Activated CD4-positive, alpha-beta T cell treated with anti-CD3 and anti-CD28 coated beads, Interleukin-2, amount 10 ng/mL, durations not matched to agents 24 days and 14 days (primary cell): Measurements from ENCODE around the gene HMGN5. TPM values are rescaled to one million over a fixed set of nuclear protein-coding genes. Genes with fewer than 3 reads are reported as not detected.

Source experiments
- DNase-seq: peaks from one replicate; pipeline ENCODE4 v3.0.0; 2022
- H3K27ac Mint-ChIP-seq: one replicate; pipeline ENCODE4 v1.8.0; 2022; ENCODE audit warnings: mild to moderate bottlenecking, mixed read lengths
- H3K27me3 Mint-ChIP-seq: one replicate; pipeline ENCODE4 v1.8.0; 2022; ENCODE audit warnings: mixed read lengths
- H3K36me3 Mint-ChIP-seq: one replicate; pipeline ENCODE4 v1.8.0; 2022; ENCODE audit warnings: low read depth, mild to moderate bottlenecking, mixed read lengths
- H3K4me1 Mint-ChIP-seq: one replicate; pipeline ENCODE4 v1.8.0; 2021; ENCODE audit warnings: mixed read lengths
- H3K4me3 Mint-ChIP-seq: one replicate; pipeline ENCODE4 v1.8.0; 2022; ENCODE audit warnings: mild to moderate bottlenecking, moderate library complexity, mixed read lengths
- H3K9me3 Mint-ChIP-seq: one replicate; pipeline ENCODE4 v1.8.0; 2021; ENCODE audit warnings: mixed read lengths
- intact Hi-C: fragments of 100-400 bp; cut with micrococcal nuclease; formaldehyde crosslinking; loops from one replicate; pipeline ENCODE4 v1.15.1; 2023
- total RNA-seq: library from RNA; stranded (reverse); gene quantifications from 2 replicates; pipeline ENCODE4 v1.2.3, GENCODE V29; 2022

Gene HMGN5
- total RNA-seq = 0.88 and 1.5 TPM in 2 replicates

DNA sequence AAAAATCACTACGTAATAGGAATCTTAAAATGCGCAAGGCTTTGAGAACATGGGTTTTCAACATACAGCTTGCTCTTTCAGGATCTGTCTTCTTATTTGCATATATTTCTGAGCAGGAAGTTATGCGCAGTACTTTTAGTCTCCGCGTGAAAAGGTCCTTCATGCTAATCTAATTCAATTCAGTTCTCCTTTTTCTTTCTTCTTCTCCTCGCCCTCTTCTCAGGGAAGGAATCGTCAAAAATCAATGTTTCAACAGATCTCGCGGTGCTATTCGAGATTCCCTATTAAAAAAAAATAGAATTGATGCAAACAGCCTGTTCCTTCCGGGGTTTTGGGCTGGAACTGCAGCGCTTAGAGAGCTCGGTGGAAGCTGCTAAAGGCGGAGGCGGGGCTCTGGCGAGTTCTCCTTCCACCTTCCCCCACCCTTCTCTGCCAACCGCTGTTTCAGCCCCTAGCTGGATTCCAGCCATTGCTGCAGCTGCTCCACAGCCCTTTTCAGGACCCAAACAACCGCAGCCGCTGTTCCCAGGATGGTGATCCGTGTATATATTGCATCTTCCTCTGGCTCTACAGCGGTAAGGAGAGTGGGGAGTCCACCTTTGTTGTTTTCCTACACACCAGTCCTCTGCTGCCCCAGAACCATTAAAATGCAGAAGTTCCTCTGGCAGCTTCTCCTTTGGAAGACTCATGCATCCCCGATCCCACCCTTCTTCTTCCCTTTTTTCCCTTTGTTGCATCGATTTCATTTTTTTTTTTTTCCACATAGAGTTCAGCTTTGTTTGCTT lies at the start of gene HMGN5, which contains the start of gene SH3BGRL:
Gene HMGN5, minus strand, starts transcription at position 243 of the 785 bp plus-strand sequence. CDS start 80,364 bp downstream, outside the sequence.
Gene SH3BGRL, plus strand, starts transcription at position 432 of the 785 bp plus-strand sequence. Its CDS starts 99 bp downstream, at position 531.
- Mint-ChIP-seq H3K36me3 (peaks cover 8% of the 10 kb centered on the region), H3K4me1 (peaks cover 29% of the 10 kb centered on the region), H3K27me3 (no peaks in the 10 kb centered on the region), H3K4me3 (peak within 1 kb of the TSS; percentile 91), H3K9me3 (no peaks in the 10 kb centered on the region), H3K27ac (peak within 1 kb of the TSS; percentile 95)
- intact Hi-C loops = loop anchor here (1.0 to 10.0 kb wide), 4 partner anchors 63 to 1835 kb away; partner anchors contain the start of genes BRWD3 and ITM2A
- DNase-seq = peak; percentile 89

- Mint-ChIP-seq H3K27me3 (no peaks in the 10 kb centered on the region), H3K36me3 (peaks cover 36% of the 10 kb centered on the region), H3K4me1 (no peaks in the 10 kb centered on the region), H3K9me3 (peaks cover 12% of the 10 kb centered on the region), H3K4me3 (no peak overlapping the region), H3K27ac (no peak overlapping the region)
- intact Hi-C loops = no loop called here
- DNase-seq = no peak
These were observed 40.0 kb upstream of the HMGN5 start for GRCh38 chrX:81241753-81242152.

- Mint-ChIP-seq H3K4me3 (no peak overlapping the region), H3K27me3 (no peaks in the 10 kb centered on the region)
- intact Hi-C loops = no loop called here
These were observed 39.1 kb upstream of the HMGN5 start for GRCh38 chrX:81240701-81241331.

DNA sequence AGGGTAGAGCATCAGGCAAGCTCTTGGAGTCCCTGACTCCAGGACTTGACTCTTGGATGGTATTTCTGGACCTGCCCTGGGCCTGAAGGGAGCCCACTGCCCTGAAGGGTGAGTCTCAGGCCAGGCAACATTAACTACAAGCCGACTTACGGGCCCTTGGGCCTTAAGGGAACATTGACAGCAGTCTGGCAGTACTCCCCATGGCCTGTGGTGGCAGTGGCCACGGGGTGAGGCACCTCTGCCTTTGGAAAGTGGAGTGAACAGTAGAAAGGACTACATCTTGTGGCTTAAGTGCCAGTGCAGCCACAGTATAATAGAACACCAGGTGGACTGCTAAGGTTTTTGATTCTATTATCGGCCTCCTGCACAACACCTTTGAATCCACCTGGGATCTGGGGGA lies 36.5 kb upstream of the HMGN5 start:
- Mint-ChIP-seq H3K36me3 (peaks cover 46% of the 10 kb centered on the region), H3K27ac (no peak overlapping the region), H3K4me1 (no peaks in the 10 kb centered on the region), H3K27me3 (no peaks in the 10 kb centered on the region), H3K9me3 (peaks cover 17% of the 10 kb centered on the region), H3K4me3 (no peak overlapping the region)
- intact Hi-C loops = no loop called here
- no peak for DNase-seq

More at GRCh38 chrX:81240701-81241331, 39.1 kb upstream of the HMGN5 start:
- H3K27ac Mint-ChIP-seq = no peak overlapping the region
- no peaks in the 10 kb centered on the region for H3K4me1 Mint-ChIP-seq
- H3K9me3 Mint-ChIP-seq = peaks cover 14% of the 10 kb centered on the region
- peaks cover 40% of the 10 kb centered on the region for H3K36me3 Mint-ChIP-seq
- DNase-seq = no peak

DNA sequence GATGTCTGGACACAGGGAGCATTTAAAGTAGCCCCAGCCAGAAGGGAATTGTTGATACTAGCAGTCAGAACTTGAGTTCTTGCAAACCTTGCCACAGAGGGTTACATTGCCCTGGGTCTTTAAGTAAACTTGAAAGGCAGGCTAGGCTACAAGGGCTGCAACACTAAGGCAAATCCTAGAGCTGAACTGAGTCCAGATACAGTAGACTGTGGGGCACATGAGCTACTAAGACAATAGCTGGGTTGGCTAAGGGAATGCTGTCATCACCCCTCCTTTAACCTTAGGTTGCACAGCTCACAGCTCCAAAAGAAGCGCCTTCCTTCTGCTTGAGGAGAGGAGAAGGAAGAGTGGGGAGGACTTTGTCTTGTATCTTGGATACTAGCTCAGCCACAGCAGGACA lies 35.8 kb upstream of the HMGN5 start:
- Mint-ChIP-seq H3K27me3 (no peaks in the 10 kb centered on the region), H3K27ac (no peak overlapping the region), H3K4me3 (no peak overlapping the region), H3K4me1 (no peaks in the 10 kb centered on the region), H3K36me3 (peaks cover 44% of the 10 kb centered on the region), H3K9me3 (peaks cover 17% of the 10 kb centered on the region)
- intact Hi-C loops = no loop called here
- DNase-seq = no peak

DNA sequence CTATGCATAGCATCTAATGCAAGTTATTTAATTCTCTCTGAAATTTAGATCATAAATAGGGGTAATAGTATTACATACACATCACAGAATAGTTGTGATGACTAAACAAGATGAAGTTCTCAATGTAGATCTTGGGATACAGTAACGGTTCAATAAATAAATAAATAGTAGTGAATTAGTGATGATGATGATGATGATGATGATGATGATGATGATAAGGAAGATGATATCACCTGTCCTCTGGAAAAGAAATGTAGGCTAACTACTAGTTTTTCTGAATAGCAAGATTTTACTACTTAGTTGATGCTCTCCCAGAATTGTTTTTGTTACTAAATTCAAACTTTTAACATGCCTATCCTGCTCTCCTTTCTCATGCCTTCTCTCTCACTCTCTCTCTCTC lies 30.5 kb upstream of the HMGN5 start:
- no peaks in the 10 kb centered on the region for H3K27me3 Mint-ChIP-seq
- peaks cover 7% of the 10 kb centered on the region for H3K9me3 Mint-ChIP-seq
- peaks cover 17% of the 10 kb centered on the region for H3K36me3 Mint-ChIP-seq
- no peak for DNase-seq
- no peak overlapping the region for H3K4me3 Mint-ChIP-seq
- intact Hi-C loops = no loop called here
- H3K27ac Mint-ChIP-seq = no peak overlapping the region
- no peaks in the 10 kb centered on the region for H3K4me1 Mint-ChIP-seq

GRCh38 chrX:81231476-81231875 lies 29.8 kb upstream of the HMGN5 start:
- Mint-ChIP-seq H3K27ac (no peak overlapping the region), H3K36me3 (peaks cover 11% of the 10 kb centered on the region), H3K9me3 (peaks cover 3% of the 10 kb centered on the region), H3K4me3 (no peak overlapping the region), H3K4me1 (no peaks in the 10 kb centered on the region), H3K27me3 (no peaks in the 10 kb centered on the region)
- intact Hi-C loops = no loop called here
- DNase-seq = no peak

GRCh38 chrX:81229901-81230300 lies 28.2 kb upstream of the HMGN5 start:
- DNase-seq = no peak
- Mint-ChIP-seq H3K27ac (no peak overlapping the region), H3K4me3 (no peak overlapping the region), H3K36me3 (peaks cover 9% of the 10 kb centered on the region), H3K9me3 (peaks cover 3% of the 10 kb centered on the region), H3K27me3 (no peaks in the 10 kb centered on the region), H3K4me1 (no peaks in the 10 kb centered on the region)
- intact Hi-C loops = no loop called here

GRCh38 chrX:81229229-81229628 lies 27.5 kb upstream of the HMGN5 start:
- DNase-seq = no peak
- no peak overlapping the region for H3K27ac Mint-ChIP-seq
- intact Hi-C loops = no loop called here
- no peak overlapping the region for H3K4me3 Mint-ChIP-seq
- peaks cover 7% of the 10 kb centered on the region for H3K36me3 Mint-ChIP-seq
- no peaks in the 10 kb centered on the region for H3K27me3 Mint-ChIP-seq
- H3K9me3 Mint-ChIP-seq = no peaks in the 10 kb centered on the region
- H3K4me1 Mint-ChIP-seq = no peaks in the 10 kb centered on the region

- H3K4me1 Mint-ChIP-seq = peaks cover 2% of the 10 kb centered on the region
- H3K27ac Mint-ChIP-seq = no peak overlapping the region
- intact Hi-C loops = no loop called here
- peaks cover 15% of the 10 kb centered on the region for H3K36me3 Mint-ChIP-seq
- no peaks in the 10 kb centered on the region for H3K27me3 Mint-ChIP-seq
- H3K9me3 Mint-ChIP-seq = no peaks in the 10 kb centered on the region
- no peak overlapping the region for H3K4me3 Mint-ChIP-seq
- DNase-seq = no peak
These were observed 14.0 kb upstream of the HMGN5 start for GRCh38 chrX:81215685-81216084.

DNA sequence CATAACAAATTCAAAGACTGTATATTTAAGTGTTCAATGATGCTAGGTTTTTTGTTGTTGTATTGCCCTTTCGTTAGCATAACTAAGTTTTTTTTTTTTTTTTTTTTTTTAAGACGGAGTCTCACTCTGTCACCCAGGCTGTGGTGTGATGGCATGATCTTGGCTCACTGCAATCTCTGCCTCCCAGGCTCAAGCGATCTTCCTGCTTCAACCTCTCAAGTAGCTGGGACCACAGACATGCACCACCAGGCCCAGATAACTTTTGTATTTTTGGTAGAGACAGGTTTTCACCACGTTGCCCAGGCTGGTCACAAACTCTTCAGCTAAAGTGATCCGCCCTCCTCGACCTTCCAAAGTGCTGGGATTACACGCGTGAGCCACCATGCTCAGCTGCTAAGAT lies 7.2 kb upstream of the HMGN5 start:
- no peak overlapping the region for H3K4me3 Mint-ChIP-seq
- intact Hi-C loops = loop anchor here (10.0 kb wide), 1 partner anchor 56 kb away; no protein-coding TSS in a partner anchor
- H3K27me3 Mint-ChIP-seq = no peaks in the 10 kb centered on the region
- peaks cover 20% of the 10 kb centered on the region for H3K36me3 Mint-ChIP-seq
- DNase-seq = no peak
- H3K9me3 Mint-ChIP-seq = no peaks in the 10 kb centered on the region
- no peak overlapping the region for H3K27ac Mint-ChIP-seq
- H3K4me1 Mint-ChIP-seq = peaks cover 18% of the 10 kb centered on the region

DNA sequence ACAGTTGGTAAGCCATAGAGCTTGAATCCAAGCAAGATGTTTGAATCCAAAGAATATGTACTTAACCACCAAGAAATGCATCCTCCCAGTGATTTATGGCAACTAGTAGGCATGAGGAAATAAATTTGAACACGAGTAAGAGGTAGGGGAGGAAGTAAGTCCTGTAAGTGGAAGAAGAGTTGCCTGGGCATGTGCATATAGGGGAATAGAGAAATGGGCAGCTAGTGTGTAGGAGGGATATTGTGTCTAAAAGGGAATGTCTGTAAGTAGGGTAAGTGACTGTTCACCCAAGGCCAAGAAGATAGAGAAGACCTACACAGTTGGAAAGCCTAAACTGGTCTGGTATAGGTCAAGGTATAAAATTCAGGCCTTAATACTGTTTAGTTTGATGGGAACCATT lies 4.8 kb upstream of the HMGN5 start:
- peaks cover 17% of the 10 kb centered on the region for H3K36me3 Mint-ChIP-seq
- intact Hi-C loops = loop anchor here (10.0 kb wide), 1 partner anchor 58 kb away; no protein-coding TSS in a partner anchor
- H3K4me3 Mint-ChIP-seq = no peak overlapping the region
- no peaks in the 10 kb centered on the region for H3K27me3 Mint-ChIP-seq
- no peak for DNase-seq
- no peaks in the 10 kb centered on the region for H3K9me3 Mint-ChIP-seq
- H3K27ac Mint-ChIP-seq = no peak overlapping the region
- peaks cover 23% of the 10 kb centered on the region for H3K4me1 Mint-ChIP-seq

DNA sequence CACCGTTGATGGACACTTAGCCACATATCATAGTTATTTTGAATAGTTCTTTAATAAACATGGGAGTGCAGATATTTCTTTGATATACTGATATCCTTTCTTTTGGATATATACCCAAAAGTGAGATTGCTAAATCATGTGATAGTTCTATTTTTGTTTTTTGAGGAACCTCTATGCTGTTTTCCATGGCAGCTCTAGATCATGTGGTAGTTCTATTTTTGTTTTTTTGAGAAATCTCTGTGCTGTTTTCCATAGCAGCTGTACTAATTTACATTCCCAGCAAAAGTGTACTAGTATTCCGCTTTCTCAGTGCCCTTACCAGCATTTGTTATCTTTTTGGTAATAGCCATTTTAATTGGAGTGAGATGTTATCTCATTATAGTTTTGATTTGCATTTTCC lies 3.8 kb upstream of the HMGN5 start:
- H3K4me1 Mint-ChIP-seq = peaks cover 29% of the 10 kb centered on the region
- no peak overlapping the region for H3K4me3 Mint-ChIP-seq
- H3K36me3 Mint-ChIP-seq = peaks cover 13% of the 10 kb centered on the region
- no peaks in the 10 kb centered on the region for H3K27me3 Mint-ChIP-seq
- H3K27ac Mint-ChIP-seq = no peak overlapping the region
- DNase-seq = no peak
- intact Hi-C loops = loop anchor here (10.0 kb wide), 1 partner anchor 59 kb away; no protein-coding TSS in a partner anchor
- no peaks in the 10 kb centered on the region for H3K9me3 Mint-ChIP-seq

DNA sequence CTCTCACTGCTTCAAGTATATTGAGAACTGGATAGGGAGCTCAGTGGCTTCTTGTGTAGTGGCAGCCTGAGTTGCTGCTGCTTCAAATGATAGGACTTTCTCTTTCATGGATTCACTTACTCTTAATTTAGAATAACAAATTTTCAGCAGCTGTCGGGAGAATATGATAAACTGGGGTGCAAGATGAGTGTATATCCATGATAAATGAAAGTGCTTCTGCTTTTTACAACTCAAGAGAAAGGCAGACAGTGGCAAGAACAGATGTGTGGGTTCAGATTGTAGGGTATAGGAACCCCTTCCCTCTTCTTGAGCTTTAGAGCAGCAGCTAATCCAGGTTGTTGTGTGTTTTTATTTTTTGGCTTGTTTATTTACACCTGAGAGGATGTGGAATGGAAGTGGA lies 1.2 kb upstream of the HMGN5 start:
- H3K4me1 Mint-ChIP-seq = peaks cover 29% of the 10 kb centered on the region
- peak overlapping the region; percentile 91 for H3K4me3 Mint-ChIP-seq
- intact Hi-C loops = loop anchor here (2.0 to 10.0 kb wide), 3 partner anchors 62 to 1836 kb away; partner anchors contain the start of genes BRWD3 and ITM2A
- H3K27ac Mint-ChIP-seq = peak overlapping the region; percentile 95
- no peaks in the 10 kb centered on the region for H3K27me3 Mint-ChIP-seq
- no peak for DNase-seq
- no peaks in the 10 kb centered on the region for H3K9me3 Mint-ChIP-seq
- peaks cover 11% of the 10 kb centered on the region for H3K36me3 Mint-ChIP-seq
